Transverse colon (tissue), 4 donors: ENCODE results near the gene TRPV3. TPM values are rescaled to one million over a fixed set of nuclear protein-coding genes. Genes with fewer than 3 reads are reported as not detected.
A peak's percentile ranks its signal among the peaks of the same experiment; 100 is the strongest.

Experiments used
- DNase-seq: peaks from one replicate; pipeline ENCODE4 v3.0.0-alpha.2; 2019
- H3K27ac ChIP-seq, 4 donors: fragments of 200-600 bp; sonication (generic); 2 replicates each; pipeline ENCODE4 v1.5.1; 2016 to 2018; ENCODE audit warnings: inconsistent platforms in 4 of 4
- H3K27me3 ChIP-seq: fragments of 200-600 bp; sonication (generic); 2 replicates; pipeline ENCODE4 v1.5.1; 2017; ENCODE audit warnings: inconsistent platforms
- H3K36me3 ChIP-seq, 4 donors: fragments of 200-600 bp; sonication (generic); 2 replicates each; pipeline ENCODE4 v1.5.1; 2017 to 2019; ENCODE audit warnings: inconsistent platforms in 4 of 4
- H3K4me1 ChIP-seq, 4 donors: fragments of 200-600 bp; sonication (generic); 2 replicates each; pipeline ENCODE4 v1.5.1; 2017 to 2020; ENCODE audit warnings: inconsistent platforms in 4 of 4
- H3K4me3 ChIP-seq, 4 donors: fragments of 200-600 bp; sonication (generic); 1 replicate in 1 of 4; 2 replicates in 3 of 4; pipeline versions ENCODE4 v1.5.1 to v1.6.1; 2017 to 2019; ENCODE audit warnings: inconsistent platforms in 4 of 4
- H3K9me3 ChIP-seq, 2 donors: fragments of 200-600 bp; sonication (generic); 2 replicates each; pipeline ENCODE4 v1.5.1; 2017 to 2019; ENCODE audit warnings: inconsistent platforms in 2 of 2
- CTCF ChIP-seq, 5 experiments: fragments of 200-600 bp in 3 of 5; fragments of 450-650 bp in 2 of 5; sonication (generic) in 3 of 5; IDR thresholded peaks; 1 replicate in 2 of 5; 2 replicates in 3 of 5; pipeline ENCODE4 v1.5.1; 2016 to 2017; ENCODE audit warnings: antibody characterized with exemption in 5 of 5, inconsistent platforms in 3 of 5, mild to moderate bottlenecking in 2 of 5, moderate library complexity in 1 of 5
- EP300 ChIP-seq: sonication (generic); formaldehyde crosslinking; IDR thresholded peaks from one replicate; pipeline ENCODE4 v1.6.1; 2017; ENCODE audit warnings: antibody characterized with exemption, low read depth
- POLR2A ChIP-seq: fragments of 450-650 bp; IDR thresholded peaks from one replicate; pipeline ENCODE4 v1.6.1; 2016; ENCODE audit warnings: antibody characterized with exemption, mild to moderate bottlenecking, moderate library complexity
- POLR2AphosphoS5 ChIP-seq, 3 donors: sonication (generic); formaldehyde crosslinking; IDR thresholded peaks; one replicate each; pipeline ENCODE4 v1.6.1; 2016; ENCODE audit warnings: antibody characterized with exemption in 3 of 3
- WGBS, 2 donors: methylation state at CpG; one replicate each; pipeline ENCODE4 v1.1.5; 2018; ENCODE audit warnings: low coverage in 1 of 2; 5-methylcytosine and 5-hydroxymethylcytosine counted together
- in situ Hi-C, 4 donors: fragments of 200-750 bp; cut with MboI; loops; one replicate each; pipeline versions ENCODE4 v1.15.0 to v1.15.1; 2017; ENCODE audit warnings: low sequenced_read_pairs in 3 of 4, low pct_ligation_motif_present in 1 of 4, low pct_unique_long_range_greater_than_20kb in 1 of 4
- intact Hi-C: fragments of 100-400 bp; cut with DNase I; formaldehyde crosslinking; loops from one replicate; pipeline ENCODE4 v1.15.1; 2023; ENCODE audit warnings: low total_unique reads
- total RNA-seq, 4 donors: library from RNA; depleted of rRNA; stranded (reverse); fragments of >200 nt; gene quantifications; one replicate each; pipeline ENCODE4 v1.1.0, GENCODE V29; 2016

TRPV3 gene
- total RNA-seq, 4 donors from 2014 or later, result 0.20 to 7.1 (median 3.7) TPM

DNA sequence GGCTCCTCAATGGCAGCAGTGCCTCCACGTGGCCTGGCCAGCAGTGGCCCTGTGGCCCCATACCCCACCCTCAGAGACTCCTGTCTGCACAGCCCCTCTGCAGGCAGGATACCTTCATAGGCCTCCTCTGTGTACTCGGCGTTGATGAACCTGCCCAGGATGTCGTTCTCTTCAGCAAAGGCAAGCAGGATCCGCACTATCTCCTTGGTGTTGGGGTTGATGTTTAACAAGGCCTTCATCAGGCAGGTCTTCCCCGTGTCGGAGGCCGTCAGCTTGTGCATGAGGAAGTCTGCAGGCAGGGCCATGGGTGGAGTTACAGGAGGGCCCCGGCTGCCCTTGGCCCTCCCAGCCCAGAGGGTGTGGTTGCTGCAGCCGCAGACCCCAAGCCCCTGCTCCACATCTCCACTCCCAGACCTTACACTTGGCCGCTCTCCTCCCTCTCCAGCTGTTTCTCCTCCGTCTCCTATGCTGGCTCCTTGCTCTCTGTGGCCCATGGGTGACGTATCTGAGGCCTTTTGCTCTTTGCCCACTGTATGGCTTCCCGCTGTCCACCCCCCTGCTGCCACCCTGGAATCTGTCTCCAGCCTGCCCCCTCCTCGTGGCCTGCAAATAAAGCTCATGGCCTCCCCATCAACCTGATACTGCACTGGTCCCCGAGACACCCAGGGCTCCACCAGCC is 15.1 kb downstream of the TRPV3 start:
- Histone ChIP-seq H3K27ac (no peak overlapping the region), H3K36me3 (no peaks in the 10 kb centered on the region), H3K4me1 (no peaks in the 10 kb centered on the region), H3K27me3 (no peaks in the 10 kb centered on the region), H3K4me3 (no peak overlapping the region), H3K9me3 (no peaks in the 10 kb centered on the region)
- intact Hi-C loops (no loop called here), in situ Hi-C loops (no loop called here)
- 50 to 75% methylated on average over 4 to 16 of the region's 16 CpGs for WGBS, 2 donors
- TF ChIP-seq POLR2AphosphoS5 (IDR thresholded peaks at IDR 0.05) (no peak), CTCF (IDR thresholded peaks at IDR 0.05) (no peak), EP300 (no peak), POLR2A (no peak)
- DNase-seq, result no peak

- H3K36me3 ChIP-seq, result no peaks in the 10 kb centered on the region
- H3K4me3 ChIP-seq, result no peak overlapping the region
- 67 to 93% methylated on average over 4 to 8 of the region's 8 CpGs for WGBS, 2 donors
- TF ChIP-seq CTCF (IDR thresholded peaks at IDR 0.05) (no peak), EP300 (no peak), POLR2AphosphoS5 (IDR thresholded peaks at IDR 0.05) (no peak), POLR2A (no peak)
- no peak overlapping the region for H3K27ac ChIP-seq
- peaks cover 13% of the 10 kb centered on the region for H3K27me3 ChIP-seq
- H3K4me1 ChIP-seq, result peaks cover 0 to 9% (median 3%) of the 10 kb centered on the region in 4 donors
- no peaks in the 10 kb centered on the region for H3K9me3 ChIP-seq
- intact Hi-C loops (no loop called here), in situ Hi-C loops (no loop called here)
- no peak for DNase-seq
Measured at GRCh38 chr17:3539881-3540540, 17.6 kb downstream of the TRPV3 start.

GRCh38 chr17:3536716-3537115 is 20.9 kb downstream of the TRPV3 start:
- H3K27ac ChIP-seq, result no peak overlapping the region
- DNase-seq, result no peak
- TF ChIP-seq EP300, result no peak
- TF ChIP-seq POLR2A, result no peak
- no peak for TF ChIP-seq CTCF (IDR thresholded peaks at IDR 0.05)
- no peak for TF ChIP-seq POLR2AphosphoS5 (IDR thresholded peaks at IDR 0.05)
- WGBS, 2 donors, result 71% methylated on average over 5 of the region's 5 CpGs; no CpG with 5 or more reads in 1 of the 2 donors
- in situ Hi-C loops (no loop called here), intact Hi-C loops (no loop called here)
- H3K36me3 ChIP-seq, result no peaks in the 10 kb centered on the region
- H3K9me3 ChIP-seq, result no peaks in the 10 kb centered on the region
- peaks cover 18% of the 10 kb centered on the region for H3K27me3 ChIP-seq
- H3K4me1 ChIP-seq, result peaks cover 0 to 9% (median 3%) of the 10 kb centered on the region in 4 donors
- no peak overlapping the region for H3K4me3 ChIP-seq

DNA sequence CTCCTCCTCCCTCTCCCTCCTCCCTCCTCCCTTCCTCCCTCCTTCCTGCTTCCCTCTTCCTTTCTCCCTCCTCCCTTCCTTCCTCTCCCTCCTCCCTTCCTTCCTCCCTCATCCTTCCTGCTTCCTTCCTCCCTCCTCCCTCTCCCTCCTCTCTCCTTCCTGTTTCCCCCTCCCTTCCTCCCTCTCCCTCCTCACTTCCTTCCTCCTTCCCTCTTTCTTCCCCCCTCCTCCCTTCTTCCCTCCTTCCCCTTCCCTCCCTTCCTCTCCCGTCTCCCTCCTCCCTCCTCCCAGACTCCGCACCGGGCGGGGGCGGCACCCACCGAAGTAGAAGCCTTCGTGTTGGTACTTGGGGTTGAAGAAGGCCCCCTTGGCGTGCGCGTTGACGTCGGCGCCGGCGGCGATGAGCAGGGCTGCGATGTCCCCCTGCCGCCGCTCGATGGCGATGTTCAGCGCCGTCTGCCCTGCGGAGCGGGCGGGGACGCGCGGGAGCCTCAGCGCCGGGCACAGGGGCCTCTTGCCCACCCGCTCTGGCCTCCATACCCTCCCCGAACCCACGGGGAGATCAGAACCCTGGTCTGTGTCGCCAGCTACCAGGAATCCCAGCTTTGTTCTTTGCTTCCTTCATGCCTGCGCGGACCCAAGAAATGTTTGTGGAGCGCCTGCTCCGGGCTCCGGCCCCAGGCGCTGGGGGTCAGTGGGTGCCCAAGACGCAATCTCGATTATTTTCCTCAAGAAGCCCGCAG is 22.2 kb downstream of the TRPV3 start:
- H3K27ac ChIP-seq, result peak overlapping the region in 3 of 4 donors; percentile 5 to 45 (median 10)
- no peaks in the 10 kb centered on the region for H3K36me3 ChIP-seq
- TF ChIP-seq POLR2AphosphoS5 (IDR thresholded peaks at IDR 0.05) (no peak), CTCF (IDR thresholded peaks at IDR 0.05) (peak; percentile 55 to 77 (median 60)), POLR2A (no peak), EP300 (no peak)
- peak; percentile 57 for DNase-seq
- peak overlapping the region in 3 of 4 donors; percentile 2 to 34 (median 25) for H3K4me3 ChIP-seq
- in situ Hi-C loops (no loop called here), intact Hi-C loops (no loop called here)
- WGBS, 2 donors, result 0 to 15% methylated on average over 3 to 18 of the region's 44 CpGs
- H3K9me3 ChIP-seq, result no peaks in the 10 kb centered on the region
- H3K27me3 ChIP-seq, result peaks cover 18% of the 10 kb centered on the region
- peaks cover 0 to 9% (median 3%) of the 10 kb centered on the region in 4 donors for H3K4me1 ChIP-seq
